WTC11 (cell line): ENCODE results near the gene AMPD1. TPM values are rescaled to one million over a fixed set of nuclear protein-coding genes. Genes with fewer than 3 reads are reported as not detected.

ENCODE experiments used
- ATAC-seq: fragments of 200-7000 bp; cut with Tn5 transposase; 2 replicates; pipeline ENCODE4 v1.10.0; 2021; ENCODE audit warnings: mild to moderate bottlenecking, moderate library complexity
- CTCF ChIA-PET: fragments of 300-600 bp; sonication (Branson Sonifier 250); formaldehyde crosslinking; loops from one replicate; lab custom pipeline; 2021; ENCODE audit warnings: antibody characterized with exemption; lab: Charles Lee
- POLR2A ChIA-PET: fragments of 350-600 bp; sonication (Branson Sonifier 250); formaldehyde crosslinking; loops from one replicate; lab custom pipeline; 2021; ENCODE audit warnings: antibody characterized with exemption; lab: Charles Lee
- DNase-seq: peaks from one replicate; pipeline ENCODE4 v3.0.0; 2021; ENCODE audit warnings: low spot score
- H3K27ac Mint-ChIP-seq: 2 replicates; pipeline ENCODE4 v1.8.0; 2021; ENCODE audit warnings: mixed read lengths
- H3K27me3 Mint-ChIP-seq: 2 replicates; pipeline ENCODE4 v1.8.0; 2021; ENCODE audit warnings: low read depth, mild to moderate bottlenecking, moderate library complexity, mixed read lengths
- H3K36me3 Mint-ChIP-seq: 2 replicates; pipeline ENCODE4 v1.8.0; 2021; ENCODE audit warnings: mixed read lengths
- H3K4me1 Mint-ChIP-seq: 2 replicates; pipeline ENCODE4 v1.8.0; 2022; ENCODE audit warnings: mixed read lengths
- H3K4me3 Mint-ChIP-seq: 2 replicates; pipeline ENCODE4 v1.8.0; 2021; ENCODE audit warnings: mild to moderate bottlenecking, moderate library complexity, mixed read lengths
- H3K9me3 Mint-ChIP-seq: 2 replicates; pipeline ENCODE4 v1.8.0; 2021; ENCODE audit warnings: mixed read lengths
- ATF1 ChIP-seq: sonication (generic); formaldehyde crosslinking; IDR thresholded peaks from 2 replicates; pipeline ENCODE4 v1.8.1; 2023; ENCODE audit warnings: mild to moderate bottlenecking, moderate library complexity, missing genetic modification reagents
- CREB1 ChIP-seq: sonication (generic); formaldehyde crosslinking; IDR thresholded peaks from 2 replicates; pipeline ENCODE4 v1.8.0; 2023; ENCODE audit warnings: mild to moderate bottlenecking, missing genetic modification reagents
- ETV6 ChIP-seq: sonication (generic); formaldehyde crosslinking; IDR thresholded peaks from 2 replicates; pipeline ENCODE4 v1.8.1; 2022; ENCODE audit warnings: mild to moderate bottlenecking, missing genetic modification reagents
- GABPB1 ChIP-seq: sonication (generic); formaldehyde crosslinking; IDR thresholded peaks from 2 replicates; pipeline ENCODE4 v1.8.1; 2023; ENCODE audit warnings: mild to moderate bottlenecking, missing genetic modification reagents
- PRDM15 ChIP-seq: sonication (generic); formaldehyde crosslinking; IDR thresholded peaks from 2 replicates; pipeline ENCODE4 v1.8.0; 2022; ENCODE audit warnings: missing genetic modification reagents
- ZNF416 ChIP-seq: fragments of 250-450 bp; sonication (Bioruptor Pico); IDR thresholded peaks from 2 replicates; pipeline ENCODE4 v1.9.0; 2021; ENCODE audit warnings: mild to moderate bottlenecking, inconsistent platforms
- total RNA-seq: library from RNA; stranded (reverse); gene quantifications from 3 replicates; pipeline ENCODE4 v1.2.3, GENCODE V29; 2021
- TF ChIP-seq, protein P1 (sequence below): fragments of 250-450 bp; sonication (Bioruptor Pico); IDR thresholded peaks from 2 replicates; pipeline ENCODE4 v1.9.0; 2021; ENCODE audit warnings: mild to moderate bottlenecking, borderline replicate concordance
- TF ChIP-seq, protein P2 (sequence below): fragments of 250-450 bp; sonication (Bioruptor Pico); IDR thresholded peaks from 2 replicates; pipeline ENCODE4 v1.8.0; 2021; ENCODE audit warnings: mild to moderate bottlenecking
- TF ChIP-seq, protein P3 (sequence below): sonication (generic); formaldehyde crosslinking; IDR thresholded peaks from 2 replicates; pipeline ENCODE4 v1.8.1; 2022; ENCODE audit warnings: low read depth, mild to moderate bottlenecking, moderate library complexity, missing genetic modification reagents, borderline replicate concordance

AMPD1 gene
- total RNA-seq, 1 experiment from 2014 or later, result not detected

- no peak for TF ChIP-seq PRDM15 (CRISPR knock-in tag)
- TF ChIP-seq ATF1 (CRISPR knock-in tag), result no peak
- TF ChIP-seq, protein P1, sequence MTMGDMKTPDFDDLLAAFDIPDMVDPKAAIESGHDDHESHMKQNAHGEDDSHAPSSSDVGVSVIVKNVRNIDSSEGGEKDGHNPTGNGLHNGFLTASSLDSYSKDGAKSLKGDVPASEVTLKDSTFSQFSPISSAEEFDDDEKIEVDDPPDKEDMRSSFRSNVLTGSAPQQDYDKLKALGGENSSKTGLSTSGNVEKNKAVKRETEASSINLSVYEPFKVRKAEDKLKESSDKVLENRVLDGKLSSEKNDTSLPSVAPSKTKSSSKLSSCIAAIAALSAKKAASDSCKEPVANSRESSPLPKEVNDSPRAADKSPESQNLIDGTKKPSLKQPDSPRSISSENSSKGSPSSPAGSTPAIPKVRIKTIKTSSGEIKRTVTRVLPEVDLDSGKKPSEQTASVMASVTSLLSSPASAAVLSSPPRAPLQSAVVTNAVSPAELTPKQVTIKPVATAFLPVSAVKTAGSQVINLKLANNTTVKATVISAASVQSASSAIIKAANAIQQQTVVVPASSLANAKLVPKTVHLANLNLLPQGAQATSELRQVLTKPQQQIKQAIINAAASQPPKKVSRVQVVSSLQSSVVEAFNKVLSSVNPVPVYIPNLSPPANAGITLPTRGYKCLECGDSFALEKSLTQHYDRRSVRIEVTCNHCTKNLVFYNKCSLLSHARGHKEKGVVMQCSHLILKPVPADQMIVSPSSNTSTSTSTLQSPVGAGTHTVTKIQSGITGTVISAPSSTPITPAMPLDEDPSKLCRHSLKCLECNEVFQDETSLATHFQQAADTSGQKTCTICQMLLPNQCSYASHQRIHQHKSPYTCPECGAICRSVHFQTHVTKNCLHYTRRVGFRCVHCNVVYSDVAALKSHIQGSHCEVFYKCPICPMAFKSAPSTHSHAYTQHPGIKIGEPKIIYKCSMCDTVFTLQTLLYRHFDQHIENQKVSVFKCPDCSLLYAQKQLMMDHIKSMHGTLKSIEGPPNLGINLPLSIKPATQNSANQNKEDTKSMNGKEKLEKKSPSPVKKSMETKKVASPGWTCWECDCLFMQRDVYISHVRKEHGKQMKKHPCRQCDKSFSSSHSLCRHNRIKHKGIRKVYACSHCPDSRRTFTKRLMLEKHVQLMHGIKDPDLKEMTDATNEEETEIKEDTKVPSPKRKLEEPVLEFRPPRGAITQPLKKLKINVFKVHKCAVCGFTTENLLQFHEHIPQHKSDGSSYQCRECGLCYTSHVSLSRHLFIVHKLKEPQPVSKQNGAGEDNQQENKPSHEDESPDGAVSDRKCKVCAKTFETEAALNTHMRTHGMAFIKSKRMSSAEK (CRISPR knock-in tag), result no peak
- no peak for TF ChIP-seq CREB1 (CRISPR knock-in tag)
- no peak for TF ChIP-seq ETV6 (CRISPR knock-in tag)
- no peak for TF ChIP-seq ZNF416 (CRISPR knock-in tag)
Measured at GRCh38 chr1:114719424-114719787, 24.1 kb upstream of the AMPD1 start (continued).

DNA sequence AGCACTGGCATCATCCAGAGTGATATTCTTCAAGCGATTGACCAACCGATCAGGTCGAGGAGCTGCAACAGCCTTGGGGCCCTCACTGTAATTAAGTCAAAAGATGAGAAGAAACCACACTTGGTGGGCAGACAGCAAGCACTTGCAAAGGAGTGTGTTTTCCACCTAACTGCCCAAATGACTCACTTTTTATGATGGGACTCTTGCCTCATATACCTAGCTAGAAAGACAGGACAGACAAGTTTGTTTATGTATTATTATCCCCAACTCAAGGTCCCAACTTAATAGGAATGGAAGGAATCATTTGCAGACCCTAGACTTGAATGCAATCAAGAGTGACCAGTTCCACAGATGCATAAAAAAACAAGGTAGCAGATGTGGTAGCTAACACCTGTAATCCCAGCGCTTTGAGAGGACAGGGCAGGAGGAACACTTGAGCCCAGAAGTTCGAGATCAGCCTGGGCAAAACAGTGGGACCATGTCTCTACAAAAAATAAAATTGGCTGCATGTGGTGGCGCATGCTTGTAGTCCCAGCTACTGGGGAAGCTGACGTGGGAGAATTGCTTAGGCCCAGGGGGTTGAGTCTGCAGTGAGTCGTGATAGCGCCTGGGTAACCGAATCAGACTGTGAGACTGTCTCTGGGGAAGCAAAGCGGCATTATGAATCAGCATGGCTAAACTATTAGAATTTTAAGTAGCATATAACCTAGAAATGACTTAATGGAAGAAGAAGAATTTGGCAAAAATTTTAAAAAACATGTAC, 23.5 kb upstream of the AMPD1 start:
- peaks cover 51% of the 10 kb centered on the region for H3K36me3 Mint-ChIP-seq
- ATAC-seq, result no peak
- no peak overlapping the region for H3K4me3 Mint-ChIP-seq
- H3K4me1 Mint-ChIP-seq, result peaks cover 9% of the 10 kb centered on the region
- ChIA-PET POLR2A (no interaction called here), CTCF (no interaction called here)
- H3K9me3 Mint-ChIP-seq, result no peaks in the 10 kb centered on the region
- H3K27me3 Mint-ChIP-seq, result no peaks in the 10 kb centered on the region
- TF ChIP-seq, protein P2, sequence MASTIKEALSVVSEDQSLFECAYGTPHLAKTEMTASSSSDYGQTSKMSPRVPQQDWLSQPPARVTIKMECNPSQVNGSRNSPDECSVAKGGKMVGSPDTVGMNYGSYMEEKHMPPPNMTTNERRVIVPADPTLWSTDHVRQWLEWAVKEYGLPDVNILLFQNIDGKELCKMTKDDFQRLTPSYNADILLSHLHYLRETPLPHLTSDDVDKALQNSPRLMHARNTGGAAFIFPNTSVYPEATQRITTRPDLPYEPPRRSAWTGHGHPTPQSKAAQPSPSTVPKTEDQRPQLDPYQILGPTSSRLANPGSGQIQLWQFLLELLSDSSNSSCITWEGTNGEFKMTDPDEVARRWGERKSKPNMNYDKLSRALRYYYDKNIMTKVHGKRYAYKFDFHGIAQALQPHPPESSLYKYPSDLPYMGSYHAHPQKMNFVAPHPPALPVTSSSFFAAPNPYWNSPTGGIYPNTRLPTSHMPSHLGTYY (CRISPR knock-in tag), result no peak
- TF ChIP-seq GABPB1 (no peak), PRDM15 (CRISPR knock-in tag) (no peak)
- TF ChIP-seq, protein P3, sequence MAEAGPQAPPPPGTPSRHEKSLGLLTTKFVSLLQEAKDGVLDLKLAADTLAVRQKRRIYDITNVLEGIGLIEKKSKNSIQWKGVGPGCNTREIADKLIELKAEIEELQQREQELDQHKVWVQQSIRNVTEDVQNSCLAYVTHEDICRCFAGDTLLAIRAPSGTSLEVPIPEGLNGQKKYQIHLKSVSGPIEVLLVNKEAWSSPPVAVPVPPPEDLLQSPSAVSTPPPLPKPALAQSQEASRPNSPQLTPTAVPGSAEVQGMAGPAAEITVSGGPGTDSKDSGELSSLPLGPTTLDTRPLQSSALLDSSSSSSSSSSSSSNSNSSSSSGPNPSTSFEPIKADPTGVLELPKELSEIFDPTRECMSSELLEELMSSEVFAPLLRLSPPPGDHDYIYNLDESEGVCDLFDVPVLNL (CRISPR knock-in tag), result no peak
- H3K27ac Mint-ChIP-seq, result peak overlapping the region; percentile 49; the same call in 1 of the 2 replicates
- DNase-seq, result no peak
